A549 (cell line): ENCODE results near the gene WDCP. TPM values are rescaled to one million over a fixed set of nuclear protein-coding genes. Genes with fewer than 3 reads are reported as not detected.

Experiments
- ATAC-seq, 2 experiments: fragments of 200-7000 bp in 1 of 2; fragments of >200 bp in 1 of 2; cut with Nextera tagmentation in 1 of 2; cut with Tn5 transposase in 1 of 2; 3 replicates each; pipeline versions ENCODE4 v1.8.0 to v1.9.1; 2018 to 2020; ENCODE audit warnings: mild to moderate bottlenecking in 1 of 2, moderate library complexity in 1 of 2
- CTCF ChIA-PET: fragments of 300-600 bp; sonication (Branson Sonifier 250); formaldehyde crosslinking; extraction: SDS; loops from one replicate; lab custom pipeline; 2021; ENCODE audit warnings: antibody characterized with exemption, inconsistent platforms; lab: Yijun Ruan, JAX
- POLR2A ChIA-PET: fragments of 350-600 bp; formaldehyde crosslinking; extraction: SDS; loops from one replicate; lab custom pipeline; 2021; ENCODE audit warnings: antibody characterized with exemption, inconsistent platforms; lab: Yijun Ruan, JAX
- DNase-seq, 2 experiments: peaks; one replicate each; pipeline versions ENCODE4 v3.0.0 to v3.0.0-alpha.2; 2011 to 2016; ENCODE audit warnings: low read depth in 1 of 2, low spot score in 1 of 2
- FAIRE-seq: peaks from 2 replicates; lab custom pipeline; 2011; peaks lifted over from hg19 to GRCh38; lab: Jason Lieb, UNC
- H3K27ac ChIP-seq, 2 experiments: fragments of >200 bp; sonication (Bioruptor Twin); formaldehyde crosslinking; 3 replicates each; pipeline ENCODE4 v1.5.1; 2016 to 2017
- H3K4me1 ChIP-seq: fragments of >200 bp; sonication (Bioruptor Twin); formaldehyde crosslinking; 3 replicates; pipeline ENCODE4 v1.6.1; 2016
- H3K4me2 ChIP-seq: fragments of >200 bp; sonication (Bioruptor Twin); formaldehyde crosslinking; 3 replicates; pipeline ENCODE4 v1.6.1; 2016
- H3K4me3 ChIP-seq: fragments of >200 bp; sonication (Bioruptor Twin); formaldehyde crosslinking; 3 replicates; pipeline ENCODE4 v1.5.1; 2016
- H3K9me3 ChIP-seq: fragments of >200 bp; sonication (Bioruptor Twin); formaldehyde crosslinking; 3 replicates; pipeline ENCODE4 v1.6.1; 2016
- CBX2 ChIP-seq: fragments of 200-600 bp; sonication (generic); IDR thresholded peaks from 2 replicates; pipeline ENCODE4 v1.6.1; 2016; ENCODE audit warnings: low read depth, mild to moderate bottlenecking, borderline replicate concordance
- CBX8 ChIP-seq: fragments of 200-600 bp; sonication (generic); IDR thresholded peaks from 2 replicates; pipeline ENCODE4 v1.6.1; 2016
- E2F6 ChIP-seq: IDR thresholded peaks from 2 replicates; pipeline ENCODE4 v1.6.1; 2012; ENCODE audit warnings: low read depth, borderline replicate concordance
- EP300 ChIP-seq, 2 experiments: fragments of >200 bp; sonication (Bioruptor Twin); formaldehyde crosslinking; IDR thresholded peaks; 2 replicates in 1 of 2; 3 replicates in 1 of 2; pipeline ENCODE4 v1.6.1; 2016 to 2017
- FOSL2 ChIP-seq, 2 experiments: fragments of 450-650 bp in 1 of 2; fragments of >200 bp in 1 of 2; sonication (Bioruptor Twin) in 1 of 2; formaldehyde crosslinking; IDR thresholded peaks; 2 replicates each; pipeline versions ENCODE4 v1.5.0 to v1.6.1; 2016 to 2020; ENCODE audit warnings: mild to moderate bottlenecking in 1 of 2, moderate library complexity in 1 of 2
- GATA3 ChIP-seq: IDR thresholded peaks from 2 replicates; pipeline ENCODE4 v1.6.1; 2012; ENCODE audit warnings: borderline replicate concordance
- HES2 ChIP-seq: fragments of >200 bp; sonication (Bioruptor Twin); formaldehyde crosslinking; IDR thresholded peaks from 2 replicates; pipeline ENCODE4 v1.6.1; 2016
- HEYL ChIP-seq: fragments of 250-450 bp; sonication (Bioruptor Pico); IDR thresholded peaks from 2 replicates; pipeline ENCODE4 v1.8.0; 2021; ENCODE audit warnings: mild to moderate bottlenecking, moderate library complexity
- HOXB5 ChIP-seq: fragments of 250-450 bp; sonication (Bioruptor Pico); IDR thresholded peaks from 2 replicates; pipeline ENCODE4 v1.5.0; 2020; ENCODE audit warnings: mild to moderate bottlenecking, moderate library complexity
- JUN ChIP-seq, 2 experiments: fragments of >200 bp; sonication (Bioruptor Twin); formaldehyde crosslinking; IDR thresholded peaks; 2 replicates in 1 of 2; 3 replicates in 1 of 2; pipeline ENCODE4 v1.6.1; 2016 to 2017
- MAZ ChIP-seq: fragments of 150-350 bp; IDR thresholded peaks from 2 replicates; pipeline ENCODE4 v1.6.1; 2014; ENCODE audit warnings: antibody characterized with exemption, low read depth, low read length, borderline replicate concordance
- NFE2L2 ChIP-seq: fragments of 150-350 bp; conservative IDR thresholded peaks from 2 replicates; pipeline ENCODE4 v1.6.1; 2014; ENCODE audit warnings: low read length
- PHF8 ChIP-seq: fragments of 200-600 bp; sonication (generic); IDR thresholded peaks from 2 replicates; pipeline ENCODE4 v1.6.1; 2016; ENCODE audit warnings: low read depth, mild to moderate bottlenecking, antibody characterized with exemption, moderate library complexity, borderline replicate concordance
- RARB ChIP-seq: fragments of 250-450 bp; sonication (Bioruptor Pico); IDR thresholded peaks from 2 replicates; pipeline ENCODE4 v1.8.0; 2021; ENCODE audit warnings: mild to moderate bottlenecking, moderate library complexity
- RCOR1 ChIP-seq: fragments of 150-350 bp; IDR thresholded peaks from 2 replicates; pipeline ENCODE4 v1.6.1; 2014; ENCODE audit warnings: antibody characterized with exemption, low read length, low read depth
- RNF2 ChIP-seq: fragments of 200-600 bp; sonication (generic); IDR thresholded peaks from 2 replicates; pipeline ENCODE4 v1.6.1; 2016; ENCODE audit warnings: low read depth, mild to moderate bottlenecking, antibody characterized with exemption, moderate library complexity, borderline replicate concordance
- SMC3 ChIP-seq: fragments of >200 bp; sonication (Bioruptor Twin); formaldehyde crosslinking; IDR thresholded peaks from 3 replicates; pipeline ENCODE4 v1.6.1; 2018; ENCODE audit warnings: inconsistent platforms
- TFCP2L1 ChIP-seq: fragments of 250-450 bp; sonication (Bioruptor Pico); IDR thresholded peaks from 2 replicates; pipeline ENCODE4 v1.5.0; 2021; ENCODE audit warnings: mild to moderate bottlenecking
- TP53 ChIP-seq: fragments of 250-450 bp; sonication (Bioruptor Pico); IDR thresholded peaks from 2 replicates; pipeline ENCODE4 v1.5.0; 2021; ENCODE audit warnings: mild to moderate bottlenecking, moderate library complexity
- ZFP36 ChIP-seq: fragments of 450-650 bp; IDR thresholded peaks from 2 replicates; pipeline ENCODE4 v1.6.1; 2014; ENCODE audit warnings: borderline replicate concordance; ENCODE audit not compliant: partially characterized antibody
- WGBS: methylation state at CpG from one replicate; pipeline ENCODE4 v1.1.6; 2017; ENCODE audit errors: missing lambda C conversion rate; 5-methylcytosine and 5-hydroxymethylcytosine counted together
- polyA plus RNA-seq, 4 experiments: library from polyadenylated mRNA; depleted of rRNA in 3 of 4; stranded (reverse); fragments of >200 nt; fragmentation: RNase III in 1 of 4; extraction: RNeasy Plus Mini Kit Qiagen cat#74134 plus additional on column Dnase treatment in 1 of 4; gene quantifications; 2 replicates in 3 of 4; 3 replicates in 1 of 4; pipeline ENCODE4 v1.2.3, GENCODE V29; 2011 to 2017
- TF ChIP-seq, protein P1 (sequence below): fragments of >200 bp; sonication (Bioruptor Twin); formaldehyde crosslinking; IDR thresholded peaks from 3 replicates; pipeline ENCODE4 v1.6.1; 2016
- TF ChIP-seq, protein P2 (sequence below): fragments of 150-350 bp; IDR thresholded peaks from 2 replicates; pipeline ENCODE4 v1.6.1; 2014; ENCODE audit warnings: low read depth, mild to moderate bottlenecking, low read length

WDCP gene
- polyA plus RNA-seq, 2 of the 4 experiments (the other 2 are of a cell fraction) = 12.7 to 20.8 TPM

DNA sequence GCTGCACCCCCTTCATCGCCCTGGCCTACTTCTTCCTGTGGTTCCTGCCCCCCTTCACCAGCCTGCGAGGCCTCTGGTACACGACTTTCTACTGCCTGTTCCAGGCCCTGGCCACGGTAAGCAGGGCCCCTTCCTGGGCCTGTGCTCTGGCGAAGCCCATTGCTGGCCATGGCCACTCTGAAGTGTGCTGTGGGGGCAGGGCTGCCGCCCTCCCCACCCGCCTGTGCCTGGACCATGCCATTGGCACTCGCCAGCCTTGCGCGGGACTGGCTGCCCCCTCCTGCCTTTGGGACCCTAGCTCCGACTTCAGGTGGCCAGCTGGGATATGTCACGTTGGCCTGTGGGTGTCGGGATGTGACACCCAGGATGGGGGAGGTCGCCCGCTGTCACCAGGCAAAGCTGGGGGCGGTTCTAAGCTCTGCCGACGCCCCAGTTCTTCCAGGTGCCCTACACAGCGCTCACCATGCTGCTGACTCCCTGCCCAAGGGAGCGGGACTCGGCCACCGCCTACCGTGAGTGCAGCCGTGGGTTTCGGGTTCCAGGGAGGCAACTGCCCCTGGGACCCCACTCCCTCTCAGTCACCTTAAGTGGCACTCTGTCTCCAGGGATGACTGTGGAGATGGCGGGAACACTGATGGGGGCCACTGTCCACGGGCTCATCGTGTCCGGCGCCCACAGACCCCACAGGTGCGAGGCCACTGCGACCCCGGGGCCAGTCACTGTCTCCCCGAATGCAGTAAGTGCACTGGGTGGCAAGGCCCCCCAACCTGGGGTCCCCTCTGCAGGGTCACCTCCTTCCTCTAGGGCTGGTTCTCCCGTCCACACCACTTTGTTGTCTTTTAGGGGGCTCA, 30.1 kb downstream of the WDCP start:
- FAIRE-seq (no peak), ATAC-seq (no peak), DNase-seq (no peak)
- ChIA-PET POLR2A (interaction anchor here (1.1 to 2.2 kb wide), 2 partner anchors 30 to 67 kb away, joined by 3 to 10 read pairs; partner anchors contain the start of gene WDCP), CTCF (interaction anchor here (1.1 kb wide), 1 partner anchor 183 kb away, joined by 3 read pairs; no protein-coding TSS in a partner anchor)
- TF ChIP-seq RCOR1 (no peak), JUN (IDR thresholded peaks at IDR 0.05) (no peak), TFCP2L1 (CRISPR knock-in tag) (no peak)
- TF ChIP-seq, protein P1, sequence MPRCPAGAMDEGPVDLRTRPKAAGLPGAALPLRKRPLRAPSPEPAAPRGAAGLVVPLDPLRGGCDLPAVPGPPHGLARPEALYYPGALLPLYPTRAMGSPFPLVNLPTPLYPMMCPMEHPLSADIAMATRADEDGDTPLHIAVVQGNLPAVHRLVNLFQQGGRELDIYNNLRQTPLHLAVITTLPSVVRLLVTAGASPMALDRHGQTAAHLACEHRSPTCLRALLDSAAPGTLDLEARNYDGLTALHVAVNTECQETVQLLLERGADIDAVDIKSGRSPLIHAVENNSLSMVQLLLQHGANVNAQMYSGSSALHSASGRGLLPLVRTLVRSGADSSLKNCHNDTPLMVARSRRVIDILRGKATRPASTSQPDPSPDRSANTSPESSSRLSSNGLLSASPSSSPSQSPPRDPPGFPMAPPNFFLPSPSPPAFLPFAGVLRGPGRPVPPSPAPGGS = no peak
- Histone ChIP-seq H3K9me3 (no peaks in the 10 kb centered on the region), H3K4me2 (peak overlapping the region; percentile 78), H3K4me3 (no peak overlapping the region), H3K27ac (peak overlapping the region; percentile 86 to 94), H3K4me1 (peaks cover 64% of the 10 kb centered on the region)
- 93% methylated on average over 31 of the region's 35 CpGs for WGBS

GRCh38 chr2:24016376-24016761, 30.8 kb downstream of the WDCP start:
- ATAC-seq (peak; percentile 39 to 42), FAIRE-seq (no peak), DNase-seq (peak in 1 of 2 experiments; percentile 34)
- H3K4me3 ChIP-seq = peak overlapping the region; percentile 5; the same call in 1 of the 3 replicates
- no peaks in the 10 kb centered on the region for H3K9me3 ChIP-seq
- peak overlapping the region; percentile 78 for H3K4me2 ChIP-seq
- 0 out of 2 replicates have a peak, but pooled peaks have one; percentile 1 for TF ChIP-seq E2F6
- TF ChIP-seq, protein P1 = no peak
- peak overlapping the region; percentile 86 to 94 for H3K27ac ChIP-seq
- WGBS = 62% methylated on average over 9 of the region's 9 CpGs
- ChIA-PET POLR2A (interaction anchor here (1.1 to 2.2 kb wide), 5 partner anchors 31 to 89 kb away, joined by 3 to 19 read pairs (median 7); partner anchors contain the start of genes ATAD2B, SF3B6 and WDCP), CTCF (interaction anchor here (0.8 to 1.6 kb wide), 5 partner anchors 11 to 183 kb away, joined by 3 to 7 read pairs (median 3); partner anchors contain the start of gene ATAD2B)
- peaks cover 68% of the 10 kb centered on the region for H3K4me1 ChIP-seq

GRCh38 chr2:24015562-24016375, 31.4 kb downstream of the WDCP start:
- ATAC-seq (peak; percentile 91 to 92), FAIRE-seq (peak; percentile 93), DNase-seq (peak; percentile 77 to 95)
- peak overlapping the region; percentile 12; the same call in 1 of the 3 replicates for H3K4me3 ChIP-seq
- WGBS = 17% methylated on average over 8 of the region's 11 CpGs
- POLR2A ChIA-PET = interaction anchor here (0.7 to 2.2 kb wide), 6 partner anchors 10 to 89 kb away, joined by 3 to 19 read pairs (median 6); partner anchors contain the start of genes ATAD2B, SF3B6 and WDCP
- peak overlapping the region; percentile 89 to 94 for H3K27ac ChIP-seq
- no peaks in the 10 kb centered on the region for H3K9me3 ChIP-seq
- CTCF ChIA-PET = interaction anchor here (0.8 to 1.6 kb wide), 6 partner anchors 12 to 182 kb away, joined by 3 to 7 read pairs (median 3); partner anchors contain the start of gene ATAD2B
- H3K4me1 ChIP-seq = peaks cover 64% of the 10 kb centered on the region
- peak overlapping the region; percentile 78 for H3K4me2 ChIP-seq
- TF ChIP-seq RNF2 (no peak), TP53 (CRISPR knock-in tag) (no peak), MAZ (no peak), ZFP36 (no peak), GATA3 (peak; percentile 90), CBX2 (no peak), FOSL2 (IDR thresholded peaks at IDR 0.05) (peak; percentile 95), FOSL2 (CRISPR knock-in tag; IDR thresholded peaks at IDR 0.05) (peak; percentile 96), NFE2L2 (no peak), RARB (CRISPR knock-in tag) (peak; percentile 43; the same call in 1 of the 2 replicates), EP300 (IDR thresholded peaks at IDR 0.05) (peak; percentile 76 to 77; a peak in 3 of 5 replicates), HOXB5 (peak; percentile 43; the same call in 1 of the 2 replicates), CBX8 (no peak), SMC3 (peak; percentile 30; the same call in 2 of the 3 replicates), HEYL (CRISPR knock-in tag) (no peak), PHF8 (no peak), HES2 (peak; percentile 86)
- TF ChIP-seq, protein P1 = peak; percentile 79; the same call in 1 of the 3 replicates
- TF ChIP-seq, protein P2, sequence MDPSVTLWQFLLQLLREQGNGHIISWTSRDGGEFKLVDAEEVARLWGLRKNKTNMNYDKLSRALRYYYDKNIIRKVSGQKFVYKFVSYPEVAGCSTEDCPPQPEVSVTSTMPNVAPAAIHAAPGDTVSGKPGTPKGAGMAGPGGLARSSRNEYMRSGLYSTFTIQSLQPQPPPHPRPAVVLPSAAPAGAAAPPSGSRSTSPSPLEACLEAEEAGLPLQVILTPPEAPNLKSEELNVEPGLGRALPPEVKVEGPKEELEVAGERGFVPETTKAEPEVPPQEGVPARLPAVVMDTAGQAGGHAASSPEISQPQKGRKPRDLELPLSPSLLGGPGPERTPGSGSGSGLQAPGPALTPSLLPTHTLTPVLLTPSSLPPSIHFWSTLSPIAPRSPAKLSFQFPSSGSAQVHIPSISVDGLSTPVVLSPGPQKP = no peak
